DND-41 (cell line): Measurements from ENCODE around the gene KCTD18.

Experiments
- EZH2 ChIP-seq: IDR thresholded peaks from 3 replicates; pipeline ENCODE4 v1.6.1; 2012; ENCODE audit warnings: borderline replicate concordance, low read depth, mild to moderate bottlenecking, moderate library complexity, low read length, inconsistent platforms; ENCODE audit not compliant: severe bottlenecking
- TF ChIP-seq, protein P1 (sequence below): IDR thresholded peaks from 2 replicates; pipeline ENCODE4 v1.5.1; 2012; ENCODE audit warnings: borderline replicate concordance, low read length, moderate library complexity, mild to moderate bottlenecking; ENCODE audit not compliant: poor library complexity, severe bottlenecking; ENCODE audit errors: extremely low read depth

DNA sequence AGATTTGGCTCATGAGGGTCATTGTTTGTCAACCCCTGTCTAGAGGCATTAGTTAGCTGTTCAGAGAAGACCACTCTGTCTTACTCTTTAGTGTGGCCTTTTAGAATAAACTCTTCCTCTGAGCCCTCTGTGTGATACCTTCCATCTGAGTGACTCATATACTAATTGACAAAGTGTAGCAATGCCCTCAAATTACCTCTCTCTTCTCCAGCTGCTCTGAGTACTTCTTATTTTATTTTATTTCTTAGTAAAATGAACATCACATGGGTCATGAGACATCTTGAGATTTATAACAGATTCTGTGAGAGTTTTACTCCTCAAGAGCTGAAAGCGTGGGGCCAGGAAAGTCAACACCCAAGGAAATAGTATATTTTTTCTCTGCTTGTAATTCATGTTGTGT is 67.4 kb downstream of the KCTD18 start:
- TF ChIP-seq, protein P1, sequence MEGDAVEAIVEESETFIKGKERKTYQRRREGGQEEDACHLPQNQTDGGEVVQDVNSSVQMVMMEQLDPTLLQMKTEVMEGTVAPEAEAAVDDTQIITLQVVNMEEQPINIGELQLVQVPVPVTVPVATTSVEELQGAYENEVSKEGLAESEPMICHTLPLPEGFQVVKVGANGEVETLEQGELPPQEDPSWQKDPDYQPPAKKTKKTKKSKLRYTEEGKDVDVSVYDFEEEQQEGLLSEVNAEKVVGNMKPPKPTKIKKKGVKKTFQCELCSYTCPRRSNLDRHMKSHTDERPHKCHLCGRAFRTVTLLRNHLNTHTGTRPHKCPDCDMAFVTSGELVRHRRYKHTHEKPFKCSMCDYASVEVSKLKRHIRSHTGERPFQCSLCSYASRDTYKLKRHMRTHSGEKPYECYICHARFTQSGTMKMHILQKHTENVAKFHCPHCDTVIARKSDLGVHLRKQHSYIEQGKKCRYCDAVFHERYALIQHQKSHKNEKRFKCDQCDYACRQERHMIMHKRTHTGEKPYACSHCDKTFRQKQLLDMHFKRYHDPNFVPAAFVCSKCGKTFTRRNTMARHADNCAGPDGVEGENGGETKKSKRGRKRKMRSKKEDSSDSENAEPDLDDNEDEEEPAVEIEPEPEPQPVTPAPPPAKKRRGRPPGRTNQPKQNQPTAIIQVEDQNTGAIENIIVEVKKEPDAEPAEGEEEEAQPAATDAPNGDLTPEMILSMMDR: no peak
- no peak for TF ChIP-seq EZH2
